Thymus (tissue), 11 donors: ENCODE results near the gene FXYD4. TPM values are rescaled to one million over a fixed set of nuclear protein-coding genes. Genes with fewer than 3 reads are reported as not detected.

Experiments
- DNase-seq, 9 donors: peaks; one replicate each; pipeline ENCODE4 v3.0.0-alpha.2; 2013; ENCODE audit warnings: low spot score in 9 of 9, low read depth in 6 of 9, missing footprints in 1 of 9
- H3K27ac ChIP-seq, 2 donors: one replicate each; pipeline ENCODE4 v1.5.1; 2013; ENCODE audit warnings: control low read depth in 1 of 2, low read depth in 1 of 2, low read length in 1 of 2, mild to moderate bottlenecking in 1 of 2, moderate library complexity in 1 of 2
- H3K27me3 ChIP-seq, 2 donors: one replicate each; pipeline ENCODE4 v1.5.1; 2013; ENCODE audit warnings: low read length in 1 of 2; ENCODE audit not compliant: control insufficient read depth in 2 of 2, insufficient read depth in 1 of 2
- H3K36me3 ChIP-seq, 2 donors: one replicate each; pipeline ENCODE4 v1.5.1; 2013; ENCODE audit warnings: low read length in 1 of 2, mild to moderate bottlenecking in 1 of 2, moderate library complexity in 1 of 2; ENCODE audit not compliant: control insufficient read depth in 2 of 2, insufficient read depth in 2 of 2
- H3K4me1 ChIP-seq, 2 donors: one replicate each; pipeline ENCODE4 v1.5.1; 2013; ENCODE audit warnings: low read length in 2 of 2; ENCODE audit not compliant: control insufficient read depth in 2 of 2, insufficient read depth in 2 of 2
- H3K4me3 ChIP-seq, 2 donors: one replicate each; pipeline ENCODE4 v1.5.1; 2013; ENCODE audit warnings: low read length in 2 of 2, control low read depth in 1 of 2, mild to moderate bottlenecking in 1 of 2
- H3K9me3 ChIP-seq, 2 donors: one replicate each; pipeline ENCODE4 v1.5.1; 2013; ENCODE audit warnings: low read length in 1 of 2, mild to moderate bottlenecking in 1 of 2; ENCODE audit not compliant: control insufficient read depth in 2 of 2, insufficient read depth in 1 of 2
- WGBS: extraction: QIAGEN DNeasy Blood & Tissue Kit; methylation state at CpG from one replicate; pipeline ENCODE4 v1.1.7; 2013; 5-methylcytosine and 5-hydroxymethylcytosine counted together
- polyA plus RNA-seq: library from polyadenylated mRNA; stranded (reverse); fragments of 200-250 nt; gene quantifications from one replicate; pipeline ENCODE4 v1.2.3, GENCODE V29; 2013
- total RNA-seq: library from RNA; stranded (reverse); fragments of 120-200 nt; gene quantifications from one replicate; pipeline ENCODE4 v1.2.4, GENCODE V29; 2013
- donor health status: healthy.

Gene FXYD4
- total and polyA plus RNA-seq, 2 donors = 0.14 to 0.59 TPM

GRCh38 chr10:43403911-43404703 is 32.7 kb downstream of the FXYD4 start:
- WGBS = 76% methylated on average over 14 of the region's 14 CpGs
- Histone ChIP-seq H3K4me3 (peak overlapping the region in 1 of 2 donors; percentile 21), H3K9me3 (peaks cover 0 to 5% of the 10 kb centered on the region in 2 donors), H3K4me1 (peaks cover 27 to 44% of the 10 kb centered on the region in 2 donors), H3K27me3 (no peaks in the 10 kb centered on the region), H3K27ac (peak overlapping the region in 1 of 2 donors; percentile 63), H3K36me3 (peaks cover 4 to 25% of the 10 kb centered on the region in 2 donors)
- DNase-seq = no peak

GRCh38 chr10:43404704-43405084 is 33.3 kb downstream of the FXYD4 start:
- 8% methylated on average over 6 of the region's 6 CpGs for WGBS
- Histone ChIP-seq H3K27me3 (no peaks in the 10 kb centered on the region), H3K4me3 (peak overlapping the region; percentile 7 to 23), H3K27ac (peak overlapping the region; percentile 42 to 63), H3K4me1 (peaks cover 21 to 44% of the 10 kb centered on the region in 2 donors), H3K9me3 (peaks cover 0 to 5% of the 10 kb centered on the region in 2 donors), H3K36me3 (peaks cover 4 to 21% of the 10 kb centered on the region in 2 donors)
- peak in 1 of 9 donors; percentile 50 for DNase-seq

- Histone ChIP-seq H3K27ac (peak overlapping the region; percentile 98), H3K36me3 (peaks cover 4 to 18% of the 10 kb centered on the region in 2 donors), H3K4me3 (peak overlapping the region; percentile 89 to 96), H3K27me3 (no peaks in the 10 kb centered on the region), H3K4me1 (peaks cover 17 to 48% of the 10 kb centered on the region in 2 donors), H3K9me3 (peaks cover 0 to 5% of the 10 kb centered on the region in 2 donors)
- peak in 4 of 9 donors; percentile 29 to 64 (median 38) for DNase-seq
- WGBS = under 1% methylated on average over 59 of the region's 59 CpGs
These were observed 35.7 kb downstream of the FXYD4 start for GRCh38 chr10:43407148-43407575.

GRCh38 chr10:43407576-43408330 is 36.3 kb downstream of the FXYD4 start:
- WGBS = under 1% methylated on average over 56 of the region's 56 CpGs
- peak in 7 of 9 donors; percentile 74 to 91 (median 79) for DNase-seq
- Histone ChIP-seq H3K4me3 (peak overlapping the region; percentile 89 to 96), H3K27ac (peak overlapping the region; percentile 98), H3K9me3 (peaks cover 0 to 5% of the 10 kb centered on the region in 2 donors), H3K27me3 (no peaks in the 10 kb centered on the region), H3K36me3 (peaks cover 4 to 16% of the 10 kb centered on the region in 2 donors), H3K4me1 (peaks cover 15 to 48% of the 10 kb centered on the region in 2 donors)

- peak overlapping the region; percentile 98 for H3K27ac ChIP-seq
- no peaks in the 10 kb centered on the region for H3K27me3 ChIP-seq
- H3K4me1 ChIP-seq = peaks cover 15 to 44% of the 10 kb centered on the region in 2 donors
- under 1% methylated on average over 31 of the region's 31 CpGs for WGBS
- DNase-seq = peak in 1 of 9 donors; percentile 49
- peak overlapping the region; percentile 89 to 96 for H3K4me3 ChIP-seq
- peaks cover 4 to 11% of the 10 kb centered on the region in 2 donors for H3K36me3 ChIP-seq
- peaks cover 0 to 5% of the 10 kb centered on the region in 2 donors for H3K9me3 ChIP-seq
These were observed 36.9 kb downstream of the FXYD4 start for GRCh38 chr10:43408331-43408709.

- peaks cover 0 to 5% of the 10 kb centered on the region in 2 donors for H3K9me3 ChIP-seq
- peaks cover 15 to 40% of the 10 kb centered on the region in 2 donors for H3K4me1 ChIP-seq
- DNase-seq = peak in 8 of 9 donors; percentile 88 to 98 (median 94)
- under 1% methylated on average over 68 of the region's 68 CpGs for WGBS
- H3K36me3 ChIP-seq = peaks cover 1 to 6% of the 10 kb centered on the region in 2 donors
- H3K27me3 ChIP-seq = no peaks in the 10 kb centered on the region
- H3K4me3 ChIP-seq = peak within 1 kb of the TSS; percentile 89 to 96
- H3K27ac ChIP-seq = peak within 1 kb of the TSS; percentile 98
These were observed 37.4 kb downstream of the FXYD4 start, which contains the start of gene HNRNPF for GRCh38 chr10:43408710-43409384. Gene HNRNPF, minus strand, starts transcription at chr10:43409186. Its CDS starts 21,302 bp downstream, at chr10:43387884.

GRCh38 chr10:43409385-43410109 is 38.1 kb downstream of the FXYD4 start:
- 5% methylated on average over 46 of the region's 46 CpGs for WGBS
- Histone ChIP-seq H3K4me3 (peak overlapping the region; percentile 89 to 96), H3K9me3 (peaks cover 0 to 5% of the 10 kb centered on the region in 2 donors), H3K36me3 (peaks cover 0 to 3% of the 10 kb centered on the region in 2 donors), H3K27ac (peak overlapping the region; percentile 98), H3K27me3 (no peaks in the 10 kb centered on the region), H3K4me1 (peaks cover 13 to 33% of the 10 kb centered on the region in 2 donors)
- DNase-seq = peak in 5 of 9 donors; percentile 37 to 75 (median 55)

- H3K27ac ChIP-seq = no peak overlapping the region
These were observed 38.9 kb downstream of the FXYD4 start for GRCh38 chr10:43410345-43410744.

More at GRCh38 chr10:43410345-43410744, 38.9 kb downstream of the FXYD4 start:
- H3K4me3 ChIP-seq = no peak overlapping the region
- H3K9me3 ChIP-seq = peaks cover 0 to 5% of the 10 kb centered on the region in 2 donors
- peaks cover 0 to 3% of the 10 kb centered on the region in 2 donors for H3K36me3 ChIP-seq
- H3K27me3 ChIP-seq = no peaks in the 10 kb centered on the region
- H3K4me1 ChIP-seq = peaks cover 12 to 27% of the 10 kb centered on the region in 2 donors
- DNase-seq = no peak
- 97% methylated on average over 14 of the region's 14 CpGs for WGBS
